SK-N-SH treated with all-trans-retinoic acid at 6 μM for 48 hours (cell line): ENCODE results near the gene FNDC11.

Source experiments
- ATAC-seq: fragments of 200-7000 bp; cut with Tn5 transposase; 3 replicates; pipeline ENCODE4 v1.9.1; 2020; ENCODE audit warnings: mild to moderate bottlenecking, moderate library complexity
- ARNTL ChIP-seq: fragments of 450-650 bp; formaldehyde crosslinking; IDR thresholded peaks from 2 replicates; pipeline ENCODE4 v1.5.0; 2020; ENCODE audit warnings: low read depth, mild to moderate bottlenecking, moderate library complexity, borderline replicate concordance
- BACH2 ChIP-seq: fragments of 250-450 bp; sonication (Bioruptor Pico); IDR thresholded peaks from 2 replicates; pipeline ENCODE4 v1.9.0; 2021; ENCODE audit warnings: mild to moderate bottlenecking, borderline replicate concordance
- CREB5 ChIP-seq: fragments of 250-450 bp; sonication (Bioruptor Pico); IDR thresholded peaks from 2 replicates; pipeline ENCODE4 v1.5.1; 2020; ENCODE audit warnings: low read depth, mild to moderate bottlenecking, moderate library complexity
- CSDC2 ChIP-seq: fragments of 250-450 bp; sonication (Bioruptor Pico); IDR thresholded peaks from 2 replicates; pipeline ENCODE4 v1.5.0; 2020; ENCODE audit warnings: mild to moderate bottlenecking, moderate library complexity
- CSRNP3 ChIP-seq: fragments of 250-450 bp; sonication (Bioruptor Pico); IDR thresholded peaks from 2 replicates; pipeline ENCODE4 v1.5.1; 2021; ENCODE audit warnings: mild to moderate bottlenecking, moderate library complexity
- ESRRG ChIP-seq: fragments of 250-450 bp; sonication (Bioruptor Pico); IDR thresholded peaks from 2 replicates; pipeline ENCODE4 v1.6.1; 2021; ENCODE audit warnings: mild to moderate bottlenecking
- OSR1 ChIP-seq: fragments of 250-450 bp; sonication (Bioruptor Pico); IDR thresholded peaks from 2 replicates; pipeline ENCODE4 v1.8.0; 2022; ENCODE audit warnings: moderate library complexity, mild to moderate bottlenecking, inconsistent platforms
- PATZ1 ChIP-seq: fragments of 250-450 bp; sonication (Bioruptor Pico); IDR thresholded peaks from 2 replicates; pipeline ENCODE4 v1.8.0; 2020; ENCODE audit warnings: mild to moderate bottlenecking, moderate library complexity, borderline replicate concordance
- POU6F1 ChIP-seq: fragments of 250-450 bp; sonication (Bioruptor Pico); IDR thresholded peaks from 2 replicates; pipeline ENCODE4 v1.8.0; 2021; ENCODE audit warnings: low read depth, mild to moderate bottlenecking, moderate library complexity, borderline replicate concordance
- PPARA ChIP-seq: fragments of 250-450 bp; sonication (Bioruptor Pico); IDR thresholded peaks from 2 replicates; pipeline ENCODE4 v1.5.0; 2020; ENCODE audit warnings: mild to moderate bottlenecking, borderline replicate concordance
- RARB ChIP-seq: fragments of 250-450 bp; sonication (Bioruptor Pico); IDR thresholded peaks from 2 replicates; pipeline ENCODE4 v1.8.0; 2021; ENCODE audit warnings: mild to moderate bottlenecking, moderate library complexity
- TCF4 ChIP-seq: fragments of 250-450 bp; sonication (Bioruptor Pico); IDR thresholded peaks from 2 replicates; pipeline ENCODE4 v1.8.0; 2021; ENCODE audit warnings: mild to moderate bottlenecking, moderate library complexity, borderline replicate concordance
- TSHZ2 ChIP-seq: fragments of 250-450 bp; sonication (Bioruptor Pico); IDR thresholded peaks from 2 replicates; pipeline ENCODE4 v1.5.0; 2020; ENCODE audit warnings: mild to moderate bottlenecking, moderate library complexity
- ZNF565 ChIP-seq: fragments of 450-650 bp; formaldehyde crosslinking; conservative IDR thresholded peaks from 2 replicates; pipeline ENCODE4 v1.5.0; 2020; ENCODE audit warnings: low read depth, mild to moderate bottlenecking, moderate library complexity
- ZNF70 ChIP-seq: fragments of 450-650 bp; formaldehyde crosslinking; IDR thresholded peaks from 2 replicates; pipeline ENCODE4 v1.5.0; 2020; ENCODE audit warnings: mild to moderate bottlenecking, moderate library complexity
- ZNF8 ChIP-seq: fragments of 450-650 bp; formaldehyde crosslinking; IDR thresholded peaks from 2 replicates; pipeline ENCODE4 v1.5.0; 2020; ENCODE audit warnings: mild to moderate bottlenecking, moderate library complexity

The FNDC11 gene

GRCh38 chr20:63590218-63591146 is 36.5 kb downstream of the FNDC11 start:
- TF ChIP-seq ARNTL (CRISPR knock-in tag) (no peak), TCF4 (CRISPR knock-in tag) (no peak), POU6F1 (CRISPR knock-in tag) (no peak), CSDC2 (no peak), RARB (no peak), ZNF565 (CRISPR knock-in tag) (no peak), BACH2 (CRISPR knock-in tag) (no peak), CSRNP3 (CRISPR knock-in tag) (no peak)
- no peak for ATAC-seq

GRCh38 chr20:63591147-63591533 is 37.2 kb downstream of the FNDC11 start:
- TF ChIP-seq ZNF565 (CRISPR knock-in tag) (no peak), ZNF70 (CRISPR knock-in tag) (no peak), TCF4 (CRISPR knock-in tag) (no peak), OSR1 (CRISPR knock-in tag) (no peak), POU6F1 (CRISPR knock-in tag) (no peak), PATZ1 (CRISPR knock-in tag) (no peak), ESRRG (CRISPR knock-in tag) (no peak), RARB (no peak), ARNTL (CRISPR knock-in tag) (no peak), CREB5 (no peak), CSDC2 (no peak), PPARA (CRISPR knock-in tag) (no peak), TSHZ2 (no peak), ZNF8 (CRISPR knock-in tag) (no peak), BACH2 (CRISPR knock-in tag) (no peak), CSRNP3 (CRISPR knock-in tag) (no peak)
- no peak for ATAC-seq
